ENCODE data around the gene CD5L.
A peak's percentile ranks its signal among the peaks of the same experiment; 100 is the strongest.

Gene CD5L

DNA sequence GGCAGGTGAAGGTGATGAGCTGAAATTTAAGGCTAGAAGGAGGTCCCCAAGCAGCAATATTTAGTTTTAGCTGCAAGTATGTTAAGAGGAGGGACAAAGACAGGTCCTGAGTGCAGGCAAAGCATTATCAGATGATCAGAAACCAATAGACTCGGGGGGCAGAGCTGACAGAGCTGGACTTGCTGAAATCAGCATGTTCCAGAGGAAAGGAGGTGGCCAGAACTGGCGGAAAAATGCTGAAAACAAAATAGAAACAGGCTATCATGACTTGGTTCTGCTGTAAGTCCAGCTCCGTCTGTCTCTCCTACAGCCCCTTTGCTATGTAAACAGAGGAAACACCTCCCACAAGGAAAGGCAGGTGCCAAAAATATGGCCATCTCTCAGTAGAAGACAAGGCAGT is at the start of gene CD5L:
Gene CD5L, minus strand, starts transcription at position 101 of the 400 bp plus-strand sequence. CDS start 107 bp downstream, outside the sequence.
- DNase-seq: no peak

- DNase-seq: no peak
Observed at GRCh38 chr1:157882580-157882979, 41.0 kb upstream of the CD5L start.

DNA sequence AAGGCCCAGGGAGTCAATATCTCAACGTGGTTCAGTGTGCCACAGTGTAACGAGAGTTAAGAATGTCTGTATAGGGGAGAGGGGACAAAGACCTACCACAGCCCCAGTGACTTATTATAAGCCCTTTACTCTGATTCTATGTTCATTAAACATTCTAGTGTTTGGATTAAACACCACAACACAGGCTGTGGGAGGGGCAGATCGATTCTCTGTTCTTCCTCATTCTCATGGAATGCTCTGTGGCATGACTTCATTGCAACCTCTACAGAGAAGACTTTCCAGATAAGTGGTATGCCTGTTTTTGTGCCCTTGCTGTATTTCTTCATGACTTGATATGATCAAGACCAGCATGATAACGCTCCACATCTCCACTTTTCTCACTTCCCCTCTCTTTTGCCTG is 39.0 kb upstream of the CD5L start:
- DNase-seq: no peak

- DNase-seq: peak; percentile 6
Observed at GRCh38 chr1:157878059-157878458, 36.5 kb upstream of the CD5L start.

DNA sequence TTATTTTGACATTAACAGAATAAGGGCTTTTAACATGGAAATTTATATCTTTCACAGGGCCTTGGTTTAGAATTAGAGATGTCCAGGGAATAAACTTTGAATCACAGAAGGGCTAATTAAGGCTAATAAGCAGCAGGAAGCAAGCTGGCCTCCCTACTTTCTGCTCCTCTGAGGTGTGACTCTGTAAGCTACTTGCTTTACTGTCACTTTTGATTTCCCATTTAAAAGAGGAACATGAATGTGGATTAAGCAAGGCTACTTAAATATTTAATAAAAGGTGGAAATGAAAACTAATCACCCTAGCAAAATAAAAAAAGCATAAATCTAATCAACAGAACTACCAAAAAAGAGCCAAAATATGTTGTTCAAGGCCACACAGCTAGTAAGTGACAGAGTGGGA is 28.9 kb upstream of the CD5L start:
- no peak for DNase-seq

GRCh38 chr1:157868654-157869053 is 27.0 kb upstream of the CD5L start:
- DNase-seq: no peak

GRCh38 chr1:157862114-157863070 is 20.8 kb upstream of the CD5L start:
- DNase-seq: no peak

GRCh38 chr1:157856538-157856937 is 14.9 kb upstream of the CD5L start:
- DNase-seq: no peak

DNA sequence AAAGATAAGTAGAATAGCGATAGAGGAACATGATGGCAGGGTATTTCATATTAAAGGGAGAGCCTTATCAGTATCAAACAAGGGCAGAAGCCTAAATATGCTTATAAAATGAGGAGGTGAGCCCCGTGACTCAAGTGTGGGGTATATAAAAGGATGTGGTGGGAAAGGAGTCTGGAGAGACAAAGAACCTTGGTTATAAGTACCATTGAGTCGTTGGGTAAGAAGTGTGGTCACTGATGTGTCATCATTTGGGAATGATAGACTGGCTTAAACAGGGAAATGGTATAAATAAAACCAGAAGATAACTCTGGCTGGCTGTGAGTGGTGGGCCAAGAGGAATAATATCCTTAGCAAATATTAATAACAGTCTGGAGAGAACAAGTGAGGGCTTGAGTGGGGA is 10.9 kb upstream of the CD5L start:
- no peak for DNase-seq

GRCh38 chr1:157849229-157849875 is 7.7 kb upstream of the CD5L start:
- DNase-seq: no peak

- no peak for DNase-seq
Observed at GRCh38 chr1:157844089-157844830, 2.7 kb upstream of the CD5L start.

DNA sequence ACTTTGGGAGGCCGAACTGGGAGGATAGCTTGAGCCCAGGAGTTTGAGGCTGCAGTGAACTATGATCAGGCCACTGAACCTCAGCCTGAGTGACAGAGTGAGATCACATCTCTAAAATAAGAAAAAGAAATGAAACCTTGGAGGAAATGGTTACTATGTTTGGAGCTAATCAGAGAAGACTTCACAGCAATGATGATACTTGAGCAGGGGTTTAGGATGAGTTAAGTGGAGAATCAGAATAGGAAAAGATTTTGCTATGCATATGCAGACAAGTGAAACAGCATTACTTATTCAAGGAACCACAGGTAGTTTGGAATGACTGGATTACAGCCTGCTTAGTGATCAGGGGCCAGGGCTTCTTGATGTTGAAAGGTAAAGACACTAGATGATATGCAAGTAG is 1.3 kb upstream of the CD5L start:
- DNase-seq: peak; percentile 29

GRCh38 chr1:157838966-157839365 is 2.6 kb downstream of the CD5L start:
- DNase-seq: no peak

DNA sequence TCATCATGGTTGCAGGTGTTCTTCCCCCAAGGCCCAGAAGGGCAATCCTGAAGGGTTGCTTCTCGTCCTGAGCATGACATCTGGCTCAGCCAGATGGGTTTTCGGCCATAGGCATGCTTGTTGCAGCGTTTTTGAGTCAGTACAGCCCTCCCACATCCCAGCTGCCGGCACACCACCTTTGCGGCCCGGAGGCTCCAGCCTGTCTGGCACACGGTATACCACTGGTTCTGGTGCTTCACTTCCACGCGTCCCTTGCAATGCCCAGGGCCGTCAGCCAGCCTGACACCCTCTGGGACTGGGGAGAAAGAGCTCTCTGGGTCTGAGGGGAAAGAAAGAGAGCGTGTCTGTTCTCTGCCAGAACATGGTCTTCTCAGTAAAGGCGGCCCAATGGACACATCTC is 7.2 kb downstream of the CD5L start:
- no peak for DNase-seq

DNA sequence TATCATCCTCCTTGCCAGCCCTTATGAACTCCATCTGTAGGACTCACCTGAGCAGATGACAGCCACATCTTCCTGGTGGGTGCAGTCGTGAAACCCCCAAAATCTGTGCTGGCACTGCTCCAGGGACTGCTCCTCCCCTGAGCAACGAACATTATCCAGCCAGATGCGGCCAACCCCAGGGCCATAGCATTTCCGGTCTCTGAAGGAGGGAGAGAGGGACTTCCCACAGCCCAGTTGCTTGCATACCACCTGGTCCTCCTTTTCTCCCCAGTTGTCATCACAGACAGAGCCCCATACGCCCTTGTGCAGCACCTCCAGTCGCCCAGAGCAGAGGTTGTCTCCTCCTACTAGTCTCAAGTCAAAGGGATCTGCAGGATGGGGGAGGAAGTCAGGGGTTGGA is 8.5 kb downstream of the CD5L start:
- no peak for DNase-seq

- peak; percentile 20 for DNase-seq
Observed at GRCh38 chr1:157831968-157832626, 9.5 kb downstream of the CD5L start.

- DNase-seq: no peak
Observed at GRCh38 chr1:157830887-157831286, 10.7 kb downstream of the CD5L start.

DNA sequence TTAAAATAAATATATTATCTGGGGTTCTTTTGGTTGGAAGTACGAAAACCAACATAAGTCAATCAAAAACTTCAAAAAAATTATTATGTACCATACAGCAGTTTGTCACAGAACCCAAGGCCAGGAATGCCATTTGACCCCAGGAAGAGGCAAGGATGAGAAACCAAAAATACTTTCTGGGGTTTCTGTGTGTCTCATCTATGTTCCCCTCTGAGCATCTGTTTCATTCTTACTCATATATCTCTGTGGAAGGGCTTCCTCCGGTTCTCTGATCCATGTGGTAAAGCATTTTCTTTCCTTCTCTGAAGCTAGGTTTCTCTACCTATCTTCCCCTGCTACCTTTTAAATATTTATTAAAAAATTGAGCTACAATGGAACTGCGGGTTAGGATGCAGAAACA is 11.9 kb downstream of the CD5L start:
- peak; percentile 13 for DNase-seq

GRCh38 chr1:157829210-157829609 is 12.4 kb downstream of the CD5L start:
- DNase-seq: no peak

- DNase-seq: no peak
Observed at GRCh38 chr1:157820299-157820698, 21.3 kb downstream of the CD5L start.

GRCh38 chr1:157819896-157820295 is 21.7 kb downstream of the CD5L start, which contains the start of gene FCRL1:
Gene FCRL1, minus strand, starts transcription at chr1:157820120. Its CDS starts 83 bp downstream, at chr1:157820037.
- DNase-seq: no peak

DNA sequence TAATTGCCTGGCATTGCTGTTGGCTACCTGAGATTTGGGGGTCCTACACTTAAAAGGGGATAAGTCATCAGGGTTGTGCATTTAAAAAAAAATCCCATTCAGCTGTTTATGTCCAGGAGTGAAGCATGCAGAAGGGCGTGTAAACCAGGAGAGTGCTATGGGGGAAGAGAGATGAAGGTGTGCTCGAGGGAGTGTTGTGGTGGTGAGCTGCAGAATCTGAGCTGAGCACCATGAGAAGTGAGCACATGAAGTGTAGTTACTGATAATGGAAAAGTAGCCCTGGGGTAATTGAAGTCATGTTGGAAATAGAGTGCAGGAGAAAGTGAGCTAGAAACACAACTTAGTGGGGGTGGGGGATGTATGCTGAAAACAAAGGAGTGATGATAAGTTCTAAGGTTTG is 22.4 kb downstream of the CD5L start:
- DNase-seq: no peak

GRCh38 chr1:157813269-157813668 is 28.3 kb downstream of the CD5L start:
- no peak for DNase-seq
